Thymus (tissue), 11 donors: ENCODE data around the gene LGI4. TPM values are rescaled to one million over a fixed set of nuclear protein-coding genes. Genes with fewer than 3 reads are reported as not detected.
"Not testable (repeated sequence)": the region's sequence is repeated elsewhere in the genome, so short reads cannot be mapped to it uniquely, and the experiment has no call there.

Experiments used
- DNase-seq, 9 donors: peaks; one replicate each; pipeline ENCODE4 v3.0.0-alpha.2; 2013; ENCODE audit warnings: low spot score in 9 of 9, low read depth in 6 of 9, missing footprints in 1 of 9
- H3K27ac ChIP-seq, 2 donors: one replicate each; pipeline ENCODE4 v1.5.1; 2013; ENCODE audit warnings: control low read depth in 1 of 2, low read depth in 1 of 2, low read length in 1 of 2, mild to moderate bottlenecking in 1 of 2, moderate library complexity in 1 of 2
- H3K27me3 ChIP-seq, 2 donors: one replicate each; pipeline ENCODE4 v1.5.1; 2013; ENCODE audit warnings: low read length in 1 of 2; ENCODE audit not compliant: control insufficient read depth in 2 of 2, insufficient read depth in 1 of 2
- H3K36me3 ChIP-seq, 2 donors: one replicate each; pipeline ENCODE4 v1.5.1; 2013; ENCODE audit warnings: low read length in 1 of 2, mild to moderate bottlenecking in 1 of 2, moderate library complexity in 1 of 2; ENCODE audit not compliant: control insufficient read depth in 2 of 2, insufficient read depth in 2 of 2
- H3K4me1 ChIP-seq, 2 donors: one replicate each; pipeline ENCODE4 v1.5.1; 2013; ENCODE audit warnings: low read length in 2 of 2; ENCODE audit not compliant: control insufficient read depth in 2 of 2, insufficient read depth in 2 of 2
- H3K4me3 ChIP-seq, 2 donors: one replicate each; pipeline ENCODE4 v1.5.1; 2013; ENCODE audit warnings: low read length in 2 of 2, control low read depth in 1 of 2, mild to moderate bottlenecking in 1 of 2
- H3K9me3 ChIP-seq, 2 donors: one replicate each; pipeline ENCODE4 v1.5.1; 2013; ENCODE audit warnings: low read length in 1 of 2, mild to moderate bottlenecking in 1 of 2; ENCODE audit not compliant: control insufficient read depth in 2 of 2, insufficient read depth in 1 of 2
- WGBS: extraction: QIAGEN DNeasy Blood & Tissue Kit; methylation state at CpG from one replicate; pipeline ENCODE4 v1.1.7; 2013; 5-methylcytosine and 5-hydroxymethylcytosine counted together
- polyA plus RNA-seq: library from polyadenylated mRNA; stranded (reverse); fragments of 200-250 nt; gene quantifications from one replicate; pipeline ENCODE4 v1.2.3, GENCODE V29; 2013
- total RNA-seq: library from RNA; stranded (reverse); fragments of 120-200 nt; gene quantifications from one replicate; pipeline ENCODE4 v1.2.4, GENCODE V29; 2013
- donor health status: healthy.

The LGI4 gene
- total and polyA plus RNA-seq, 2 donors = 0.52 to 9.8 TPM

GRCh38 chr19:35155441-35155840, 20.6 kb upstream of the LGI4 start:
- WGBS = 3% methylated on average over 17 of the region's 17 CpGs
- H3K4me3 ChIP-seq = peak overlapping the region; percentile 57 to 83
- peak overlapping the region in 1 of 2 donors; percentile 15 for H3K27ac ChIP-seq
- peaks cover 14 to 17% of the 10 kb centered on the region in 2 donors for H3K36me3 ChIP-seq
- no peaks in the 10 kb centered on the region for H3K9me3 ChIP-seq
- H3K27me3 ChIP-seq = peaks cover 6 to 39% of the 10 kb centered on the region in 2 donors
- no peak for DNase-seq
- H3K4me1 ChIP-seq = peaks cover 18 to 26% of the 10 kb centered on the region in 2 donors

GRCh38 chr19:35154525-35155406, 19.9 kb upstream of the LGI4 start, which contains the start of gene FXYD5:
FXYD5 (plus strand) TSS chr19:35154735; CDS start chr19:35155551, 816 bp downstream.
- H3K27me3 ChIP-seq = peaks cover 6 to 39% of the 10 kb centered on the region in 2 donors
- H3K36me3 ChIP-seq = peaks cover 13 to 17% of the 10 kb centered on the region in 2 donors

GRCh38 chr19:35153701-35154524, 19.1 kb upstream of the LGI4 start:
- peak overlapping the region in 1 of 2 donors; percentile 74 for H3K27ac ChIP-seq
- H3K27me3 ChIP-seq = peaks cover 6 to 39% of the 10 kb centered on the region in 2 donors
- H3K9me3 ChIP-seq = no peaks in the 10 kb centered on the region
- WGBS = under 1% methylated on average over 36 of the region's 36 CpGs
- H3K4me1 ChIP-seq = peaks cover 18 to 26% of the 10 kb centered on the region in 2 donors
- peak overlapping the region; percentile 57 to 83 for H3K4me3 ChIP-seq
- DNase-seq = peak in 3 of 9 donors; percentile 27 to 69 (median 54)
- H3K36me3 ChIP-seq = peaks cover 9 to 12% of the 10 kb centered on the region in 2 donors

More at GRCh38 chr19:35154525-35155406, 19.9 kb upstream of the LGI4 start, which contains the start of gene FXYD5:
- DNase-seq = peak in 3 of 9 donors; percentile 21 to 62 (median 42)
- WGBS = under 1% methylated on average over 49 of the region's 49 CpGs
- Histone ChIP-seq H3K9me3 (no peaks in the 10 kb centered on the region), H3K27ac (peak within 1 kb of the TSS in 1 of 2 donors; percentile 74), H3K4me3 (peak within 1 kb of the TSS; percentile 57 to 83), H3K4me1 (peaks cover 18 to 26% of the 10 kb centered on the region in 2 donors)

- peaks cover 18 to 26% of the 10 kb centered on the region in 2 donors for H3K4me1 ChIP-seq
- not testable (repeated sequence) for H3K27ac ChIP-seq, DNase-seq, H3K4me3 ChIP-seq, H3K9me3 ChIP-seq, H3K36me3 ChIP-seq
- H3K27me3 ChIP-seq = peaks cover 6 to 39% of the 10 kb centered on the region in 2 donors
- 93% methylated on average over 10 of the region's 10 CpGs for WGBS
These were observed 18.3 kb upstream of the LGI4 start for GRCh38 chr19:35153129-35153522.

- H3K27me3 ChIP-seq = peaks cover 6 to 39% of the 10 kb centered on the region in 2 donors
- DNase-seq = no peak
- no peak overlapping the region for H3K4me3 ChIP-seq
- peaks cover 18 to 26% of the 10 kb centered on the region in 2 donors for H3K4me1 ChIP-seq
- no peaks in the 10 kb centered on the region for H3K36me3 ChIP-seq
- no peak overlapping the region for H3K27ac ChIP-seq
- H3K9me3 ChIP-seq = no peaks in the 10 kb centered on the region
- 95% methylated on average over 20 of the region's 20 CpGs for WGBS
These were observed 16.6 kb upstream of the LGI4 start for GRCh38 chr19:35151273-35152065.

- whole genome bisulfite sequencing = 90% methylated on average over 2 of the region's 2 CpGs
- peaks cover 9 to 20% of the 10 kb centered on the region in 2 donors for H3K4me1 ChIP-seq
- no peak overlapping the region for H3K4me3 ChIP-seq
- no peak overlapping the region for H3K27ac ChIP-seq
- no peak for DNase-seq
- peaks cover 6 to 41% of the 10 kb centered on the region in 2 donors for H3K27me3 ChIP-seq
- no peaks in the 10 kb centered on the region for H3K36me3 ChIP-seq
- no peaks in the 10 kb centered on the region for H3K9me3 ChIP-seq
These were observed 15.6 kb upstream of the LGI4 start for GRCh38 chr19:35150445-35150844.

GRCh38 chr19:35149463-35149862, 14.6 kb upstream of the LGI4 start:
- Histone ChIP-seq H3K4me1 (peaks cover 8 to 12% of the 10 kb centered on the region in 2 donors), H3K27ac (no peak overlapping the region), H3K9me3 (no peaks in the 10 kb centered on the region), H3K36me3 (no peaks in the 10 kb centered on the region), H3K4me3 (no peak overlapping the region), H3K27me3 (peaks cover 9 to 41% of the 10 kb centered on the region in 2 donors)
- WGBS = 96% methylated on average over 3 of the region's 3 CpGs
- no peak for DNase-seq

GRCh38 chr19:35146746-35147459, 12.0 kb upstream of the LGI4 start:
- Histone ChIP-seq H3K27ac (no peak overlapping the region), H3K27me3 (peaks cover 18 to 45% of the 10 kb centered on the region in 2 donors), H3K36me3 (no peaks in the 10 kb centered on the region), H3K4me3 (no peak overlapping the region), H3K9me3 (no peaks in the 10 kb centered on the region), H3K4me1 (peaks cover 4 to 13% of the 10 kb centered on the region in 2 donors)
- no peak for DNase-seq
- WGBS = 75% methylated on average over 7 of the region's 7 CpGs
